ENCODE data around the gene CLEC2B. TPM values are rescaled to one million over a fixed set of nuclear protein-coding genes. Genes with fewer than 3 reads are reported as not detected.
A peak's percentile ranks its signal among the peaks of the same experiment; 100 is the strongest.

Gene CLEC2B
- 100 to 1,000 TPM; 158 to 302 (median 220) TPM for total RNA-seq
- total RNA-seq (2013): 374 TPM

GRCh38 chr12:9869307-9870161 lies at the start of gene CLEC2B:
Gene CLEC2B (minus strand): TSS chr12:9869354.
- Mint-ChIP-seq H3K27ac (peak within 1 kb of the TSS; percentile 98 to 100), H3K27me3 (ENCODE audit: low read depth in 2 of 2) (no peaks in the 10 kb centered on the region), H3K9me3 (no peaks in the 10 kb centered on the region), H3K4me1 (peaks cover 38 to 43% of the 10 kb centered on the region in 2 donors), H3K36me3 (peaks cover 10% of the 10 kb centered on the region), H3K4me3 (peak within 1 kb of the TSS; percentile 98)
- ATAC-seq (peak; percentile 74 to 86 (median 74)), DNase-seq (peak in 1 of 2 donors; percentile 80)
- Histone ChIP-seq H3K9me3 (ENCODE audit: control insufficient read depth, insufficient read depth, low read length) (no peaks in the 10 kb centered on the region), H3K4me1 (ENCODE audit: control insufficient read depth, insufficient read depth, low read length) (peaks cover 9% of the 10 kb centered on the region), H3K27ac (ENCODE audit: low read length) (peak within 1 kb of the TSS; percentile 99), H3K36me3 (ENCODE audit: control insufficient read depth, insufficient read depth, low read length) (no peaks in the 10 kb centered on the region), H3K4me3 (ENCODE audit: low read length) (peak within 1 kb of the TSS; percentile 99), H3K27me3 (ENCODE audit: control insufficient read depth, insufficient read depth, low read length) (no peaks in the 10 kb centered on the region)
- WGBS (ENCODE audit: insufficient coverage): 0% methylated on average over 8 of the region's 11 CpGs
- TF ChIP-seq CTCF (IDR thresholded peaks at IDR 0.05): no peak
- intact Hi-C loops (cut with micrococcal nuclease): loop anchor here (1.0 to 10.0 kb wide), 7 partner anchors 17 to 523 kb away; partner anchors contain the start of genes KLRD1, KLRF1 and KLRK1

DNA sequence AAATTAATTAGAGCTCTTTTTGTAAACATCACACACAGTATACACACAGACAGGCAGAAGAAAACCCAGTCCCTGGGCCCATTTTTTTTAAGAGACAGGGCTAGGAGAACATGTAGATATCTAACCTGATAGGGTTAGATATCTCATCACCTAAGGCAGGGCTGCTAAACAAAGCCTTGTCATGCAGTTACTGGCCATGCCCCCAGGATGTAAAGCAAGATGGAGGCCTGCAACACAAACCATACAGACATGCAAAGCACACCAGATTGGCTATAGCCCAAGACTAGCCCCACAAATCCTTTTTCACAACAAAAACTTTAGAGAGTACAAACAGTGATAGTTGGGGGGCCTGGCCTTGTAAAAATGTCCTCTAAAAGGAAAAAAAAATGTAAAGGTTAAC lies 42.6 kb upstream of the CLEC2B start:
- Histone ChIP-seq H3K36me3 (ENCODE audit: control insufficient read depth, insufficient read depth, low read length) (no peaks in the 10 kb centered on the region), H3K9me3 (ENCODE audit: control insufficient read depth, insufficient read depth, low read length) (peaks cover 21% of the 10 kb centered on the region), H3K4me3 (ENCODE audit: low read length) (no peak overlapping the region), H3K27ac (ENCODE audit: low read length) (no peak overlapping the region), H3K27me3 (ENCODE audit: control insufficient read depth, insufficient read depth, low read length) (no peaks in the 10 kb centered on the region), H3K4me1 (ENCODE audit: control insufficient read depth, insufficient read depth, low read length) (peaks cover 9% of the 10 kb centered on the region)
- Mint-ChIP-seq H3K9me3 (peaks cover 5 to 15% of the 10 kb centered on the region in 2 donors), H3K27ac (no peak overlapping the region), H3K27me3 (ENCODE audit: low read depth in 2 of 2) (no peaks in the 10 kb centered on the region), H3K36me3 (peaks cover 20% of the 10 kb centered on the region), H3K4me3 (no peak overlapping the region), H3K4me1 (peaks cover 30 to 31% of the 10 kb centered on the region in 2 donors)
- ATAC-seq (no peak), DNase-seq (no peak)
- no peak for TF ChIP-seq CTCF (IDR thresholded peaks at IDR 0.05)
- intact Hi-C loops (cut with micrococcal nuclease): no loop called here

DNA sequence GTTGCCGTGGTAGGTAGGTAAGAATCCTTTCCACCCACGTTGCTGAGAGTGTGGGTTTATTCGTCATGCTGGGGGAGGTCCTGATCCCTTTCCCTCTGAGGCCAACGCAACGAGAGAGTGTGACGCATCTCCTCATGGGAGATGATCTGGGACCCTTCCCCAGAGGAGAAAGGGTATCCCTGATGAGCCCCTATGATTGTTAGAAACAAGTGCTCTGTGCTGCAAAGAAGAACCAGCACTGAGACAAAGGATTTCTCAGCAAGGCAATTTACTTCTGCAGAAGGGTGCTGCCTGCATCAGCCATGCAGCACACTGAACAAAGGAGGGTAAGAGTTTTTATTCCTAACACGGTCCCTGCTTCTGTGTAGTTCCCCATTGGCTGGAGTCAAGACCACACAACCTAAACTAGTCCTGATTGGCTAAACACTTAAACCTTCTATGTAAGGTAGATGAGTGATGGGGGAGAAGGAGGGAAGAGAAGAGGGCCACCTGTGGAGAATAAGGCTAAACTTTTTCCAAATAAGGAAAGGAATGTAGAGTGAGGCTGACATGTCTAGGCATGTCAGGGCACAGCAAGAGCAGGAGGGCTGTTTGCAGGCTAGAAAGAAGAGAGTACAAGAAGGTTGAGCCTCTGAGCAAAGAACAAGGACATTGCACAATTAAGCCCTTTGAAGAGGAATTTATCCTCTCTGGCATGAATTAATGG lies 41.7 kb upstream of the CLEC2B start:
- Mint-ChIP-seq H3K4me1 (peaks cover 38 to 39% of the 10 kb centered on the region in 2 donors), H3K9me3 (peaks cover 5 to 15% of the 10 kb centered on the region in 2 donors), H3K27me3 (ENCODE audit: low read depth in 2 of 2) (no peaks in the 10 kb centered on the region), H3K36me3 (peaks cover 20% of the 10 kb centered on the region), H3K4me3 (no peak overlapping the region), H3K27ac (peak overlapping the region in 1 of 2 donors; percentile 51)
- ATAC-seq (no peak), DNase-seq (no peak)
- H3K4me3 ChIP-seq (ENCODE audit: low read length): no peak overlapping the region
- no peaks in the 10 kb centered on the region for H3K36me3 ChIP-seq (ENCODE audit: control insufficient read depth, insufficient read depth, low read length)
- peaks cover 9% of the 10 kb centered on the region for H3K4me1 ChIP-seq (ENCODE audit: control insufficient read depth, insufficient read depth, low read length)
- peaks cover 21% of the 10 kb centered on the region for H3K9me3 ChIP-seq (ENCODE audit: control insufficient read depth, insufficient read depth, low read length)
- 77% methylated on average over 6 of the region's 7 CpGs for WGBS (ENCODE audit: insufficient coverage)
- no peak overlapping the region for H3K27ac ChIP-seq (ENCODE audit: low read length)
- intact Hi-C loops (cut with micrococcal nuclease): no loop called here
- no peaks in the 10 kb centered on the region for H3K27me3 ChIP-seq (ENCODE audit: control insufficient read depth, insufficient read depth, low read length)
- no peak for TF ChIP-seq CTCF (IDR thresholded peaks at IDR 0.05)
